HL-60 (cell line): ENCODE measurements around the gene CDH5.

Source experiments
- DNase-seq, 2 experiments: peaks; one replicate each; pipeline ENCODE4 v3.0.0-alpha.2; 2010 to 2020; ENCODE audit warnings: low read depth in 1 of 2, low spot score in 1 of 2
- H3K27ac ChIP-seq: fragments of 250-450 bp; sonication (Bioruptor Pico); replicated peaks from 2 replicates; pipeline ENCODE4 v1.5.1; 2020; ENCODE audit warnings: mild to moderate bottlenecking, moderate library complexity
- H3K27me3 ChIP-seq: fragments of 250-450 bp; sonication (Bioruptor Pico); 2 replicates; pipeline ENCODE4 v1.5.1; 2021; ENCODE audit warnings: mild to moderate bottlenecking, moderate library complexity; ENCODE audit not compliant: insufficient read depth, poor library complexity, severe bottlenecking
- H3K4me3 ChIP-seq: replicated peaks from 2 replicates; pipeline ENCODE4 v1.5.1; 2011; ENCODE audit warnings: mild to moderate bottlenecking, control low read depth, low read length; ENCODE audit not compliant: insufficient read depth
- GABPA ChIP-seq: IDR thresholded peaks from 2 replicates; pipeline ENCODE4 v1.6.1; 2012; ENCODE audit warnings: low read depth
- POLR2AphosphoS5 ChIP-seq: IDR thresholded peaks from 2 replicates; pipeline ENCODE4 v1.6.1; 2012; ENCODE audit warnings: low read depth
- SPI1 ChIP-seq: IDR thresholded peaks from 2 replicates; pipeline ENCODE4 v1.6.1; 2012; ENCODE audit warnings: low read depth, mild to moderate bottlenecking, borderline replicate concordance
- TF ChIP-seq, protein P1 (sequence below): IDR thresholded peaks from one replicate; pipeline ENCODE4 v1.5.1; 2011; ENCODE audit warnings: low read length, control low read depth, inconsistent platforms; ENCODE audit not compliant: insufficient read depth
- TF ChIP-seq, protein P2 (sequence below): IDR thresholded peaks from 2 replicates; pipeline ENCODE4 v1.6.1; 2012; ENCODE audit warnings: low read depth; ENCODE audit not compliant: insufficient replicate concordance

CDH5 gene

DNA sequence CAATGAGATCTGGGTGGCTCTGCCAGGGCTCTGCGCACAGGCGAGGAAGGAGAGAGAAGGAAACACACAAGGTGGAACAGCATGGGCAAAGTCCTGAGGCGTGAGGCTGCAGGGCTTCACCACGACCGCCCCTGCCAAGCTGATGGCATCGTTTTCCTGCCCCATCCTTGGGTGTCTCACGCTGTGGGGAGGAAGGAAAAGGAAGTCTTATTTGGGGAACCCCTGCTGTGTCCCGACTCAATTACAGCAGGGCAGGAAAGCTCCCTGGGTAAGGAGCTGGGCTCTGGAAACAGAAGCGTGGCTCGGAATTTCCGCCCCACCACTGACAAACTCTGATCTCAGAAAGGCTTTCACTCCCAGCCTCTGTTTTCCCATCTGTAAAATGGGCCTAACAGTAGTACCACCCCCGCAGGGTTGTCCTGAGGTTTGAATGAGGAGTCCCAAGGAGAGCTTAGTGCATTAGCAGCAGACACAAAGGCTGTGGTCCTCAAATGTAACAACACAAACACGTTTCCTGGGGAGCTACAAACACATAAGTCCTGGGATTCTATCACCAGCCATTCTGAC is 3.2 kb upstream of the CDH5 start:
- DNase-seq: no peak
- TF ChIP-seq, protein P1, sequence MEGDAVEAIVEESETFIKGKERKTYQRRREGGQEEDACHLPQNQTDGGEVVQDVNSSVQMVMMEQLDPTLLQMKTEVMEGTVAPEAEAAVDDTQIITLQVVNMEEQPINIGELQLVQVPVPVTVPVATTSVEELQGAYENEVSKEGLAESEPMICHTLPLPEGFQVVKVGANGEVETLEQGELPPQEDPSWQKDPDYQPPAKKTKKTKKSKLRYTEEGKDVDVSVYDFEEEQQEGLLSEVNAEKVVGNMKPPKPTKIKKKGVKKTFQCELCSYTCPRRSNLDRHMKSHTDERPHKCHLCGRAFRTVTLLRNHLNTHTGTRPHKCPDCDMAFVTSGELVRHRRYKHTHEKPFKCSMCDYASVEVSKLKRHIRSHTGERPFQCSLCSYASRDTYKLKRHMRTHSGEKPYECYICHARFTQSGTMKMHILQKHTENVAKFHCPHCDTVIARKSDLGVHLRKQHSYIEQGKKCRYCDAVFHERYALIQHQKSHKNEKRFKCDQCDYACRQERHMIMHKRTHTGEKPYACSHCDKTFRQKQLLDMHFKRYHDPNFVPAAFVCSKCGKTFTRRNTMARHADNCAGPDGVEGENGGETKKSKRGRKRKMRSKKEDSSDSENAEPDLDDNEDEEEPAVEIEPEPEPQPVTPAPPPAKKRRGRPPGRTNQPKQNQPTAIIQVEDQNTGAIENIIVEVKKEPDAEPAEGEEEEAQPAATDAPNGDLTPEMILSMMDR: no peak
- TF ChIP-seq POLR2AphosphoS5 (no peak), GABPA (no peak), SPI1 (no peak)
- TF ChIP-seq, protein P2, sequence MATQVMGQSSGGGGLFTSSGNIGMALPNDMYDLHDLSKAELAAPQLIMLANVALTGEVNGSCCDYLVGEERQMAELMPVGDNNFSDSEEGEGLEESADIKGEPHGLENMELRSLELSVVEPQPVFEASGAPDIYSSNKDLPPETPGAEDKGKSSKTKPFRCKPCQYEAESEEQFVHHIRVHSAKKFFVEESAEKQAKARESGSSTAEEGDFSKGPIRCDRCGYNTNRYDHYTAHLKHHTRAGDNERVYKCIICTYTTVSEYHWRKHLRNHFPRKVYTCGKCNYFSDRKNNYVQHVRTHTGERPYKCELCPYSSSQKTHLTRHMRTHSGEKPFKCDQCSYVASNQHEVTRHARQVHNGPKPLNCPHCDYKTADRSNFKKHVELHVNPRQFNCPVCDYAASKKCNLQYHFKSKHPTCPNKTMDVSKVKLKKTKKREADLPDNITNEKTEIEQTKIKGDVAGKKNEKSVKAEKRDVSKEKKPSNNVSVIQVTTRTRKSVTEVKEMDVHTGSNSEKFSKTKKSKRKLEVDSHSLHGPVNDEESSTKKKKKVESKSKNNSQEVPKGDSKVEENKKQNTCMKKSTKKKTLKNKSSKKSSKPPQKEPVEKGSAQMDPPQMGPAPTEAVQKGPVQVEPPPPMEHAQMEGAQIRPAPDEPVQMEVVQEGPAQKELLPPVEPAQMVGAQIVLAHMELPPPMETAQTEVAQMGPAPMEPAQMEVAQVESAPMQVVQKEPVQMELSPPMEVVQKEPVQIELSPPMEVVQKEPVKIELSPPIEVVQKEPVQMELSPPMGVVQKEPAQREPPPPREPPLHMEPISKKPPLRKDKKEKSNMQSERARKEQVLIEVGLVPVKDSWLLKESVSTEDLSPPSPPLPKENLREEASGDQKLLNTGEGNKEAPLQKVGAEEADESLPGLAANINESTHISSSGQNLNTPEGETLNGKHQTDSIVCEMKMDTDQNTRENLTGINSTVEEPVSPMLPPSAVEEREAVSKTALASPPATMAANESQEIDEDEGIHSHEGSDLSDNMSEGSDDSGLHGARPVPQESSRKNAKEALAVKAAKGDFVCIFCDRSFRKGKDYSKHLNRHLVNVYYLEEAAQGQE: no peak
- Histone ChIP-seq H3K4me3 (no peak overlapping the region), H3K27me3 (peaks cover 30% of the 10 kb centered on the region), H3K27ac (no peak overlapping the region)

DNA sequence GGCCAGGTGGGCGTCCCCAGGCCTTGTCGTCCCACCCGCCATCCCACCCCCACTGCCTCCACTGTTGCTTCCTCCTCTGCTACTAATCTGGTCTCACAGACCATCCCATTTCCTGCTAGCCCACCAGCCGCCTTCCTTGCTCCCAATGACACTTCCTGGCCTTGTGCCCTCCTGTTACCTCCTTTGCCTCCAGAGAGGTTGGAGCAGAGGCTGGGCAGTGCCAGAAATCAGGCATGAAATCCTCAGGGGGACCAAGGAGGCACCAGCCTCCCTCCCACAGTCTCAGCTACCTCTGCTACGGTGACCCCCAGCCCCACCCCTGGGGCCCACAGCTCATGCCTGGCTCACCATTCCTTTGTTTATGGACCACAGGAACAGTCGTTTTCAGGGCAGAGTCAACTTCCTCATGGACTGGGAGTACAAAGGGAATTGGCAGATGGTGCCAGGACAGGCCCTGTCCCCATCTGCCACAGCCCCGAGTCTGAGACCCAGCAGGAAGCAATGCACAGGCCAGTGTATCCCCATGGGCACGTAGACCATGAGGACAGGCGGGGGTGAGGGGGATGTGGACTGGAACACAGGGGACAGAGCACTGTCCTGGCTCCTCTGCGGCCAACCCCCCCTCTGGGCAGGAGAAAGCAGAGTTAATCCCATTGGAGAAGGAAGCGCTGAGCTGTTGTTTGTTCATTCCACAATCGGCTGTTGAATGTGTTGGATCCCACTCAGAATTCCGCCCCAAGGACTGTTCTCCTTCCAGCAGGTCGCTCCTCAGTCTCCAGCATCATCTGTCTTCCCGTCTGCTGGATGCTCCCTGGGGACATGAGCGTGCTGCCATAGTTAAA is 2.2 kb upstream of the CDH5 start:
- H3K4me3 ChIP-seq: no peak overlapping the region
- peaks cover 30% of the 10 kb centered on the region for H3K27me3 ChIP-seq

DNA sequence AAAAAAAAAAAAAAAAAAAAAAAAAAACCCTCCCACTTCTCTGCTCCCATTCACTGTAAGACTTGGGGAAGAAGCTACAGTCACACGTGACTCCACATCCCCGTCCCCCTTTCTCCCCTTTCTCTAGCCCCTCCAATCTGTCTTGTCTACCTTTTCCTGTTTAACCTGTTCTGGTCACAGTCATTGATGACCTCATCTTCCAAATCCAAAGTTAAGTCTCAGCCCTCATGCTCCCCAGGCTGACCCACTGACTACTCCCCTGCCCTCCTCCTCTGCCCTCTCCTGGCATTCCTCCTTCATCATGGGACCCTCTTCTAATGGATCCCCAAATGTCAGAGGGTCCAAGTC is 1.6 kb upstream of the CDH5 start:
- H3K27me3 ChIP-seq: peaks cover 30% of the 10 kb centered on the region
- no peak overlapping the region for H3K4me3 ChIP-seq
- TF ChIP-seq, protein P1: no peak
- TF ChIP-seq GABPA (no peak), POLR2AphosphoS5 (no peak), SPI1 (no peak)
- TF ChIP-seq, protein P2: no peak
- no peak for DNase-seq
- no peak overlapping the region for H3K27ac ChIP-seq

More for the DNA sequence above, 2.2 kb upstream of the CDH5 start:
- H3K27ac ChIP-seq: no peak overlapping the region
- TF ChIP-seq, protein P2: no peak
- TF ChIP-seq, protein P1: no peak
- TF ChIP-seq GABPA (no peak), POLR2AphosphoS5 (no peak), SPI1 (no peak)
- no peak for DNase-seq
